HG02623 (cell line): ENCODE results near the gene STXBP2.

Source experiments
- ATAC-seq: cut with Tn5 transposase; IDR thresholded peaks from one replicate; pipeline ENCODE4 v1.9.1; 2021; ENCODE audit warnings: moderate library complexity; ENCODE audit not compliant: unreplicated experiment

The STXBP2 gene

DNA sequence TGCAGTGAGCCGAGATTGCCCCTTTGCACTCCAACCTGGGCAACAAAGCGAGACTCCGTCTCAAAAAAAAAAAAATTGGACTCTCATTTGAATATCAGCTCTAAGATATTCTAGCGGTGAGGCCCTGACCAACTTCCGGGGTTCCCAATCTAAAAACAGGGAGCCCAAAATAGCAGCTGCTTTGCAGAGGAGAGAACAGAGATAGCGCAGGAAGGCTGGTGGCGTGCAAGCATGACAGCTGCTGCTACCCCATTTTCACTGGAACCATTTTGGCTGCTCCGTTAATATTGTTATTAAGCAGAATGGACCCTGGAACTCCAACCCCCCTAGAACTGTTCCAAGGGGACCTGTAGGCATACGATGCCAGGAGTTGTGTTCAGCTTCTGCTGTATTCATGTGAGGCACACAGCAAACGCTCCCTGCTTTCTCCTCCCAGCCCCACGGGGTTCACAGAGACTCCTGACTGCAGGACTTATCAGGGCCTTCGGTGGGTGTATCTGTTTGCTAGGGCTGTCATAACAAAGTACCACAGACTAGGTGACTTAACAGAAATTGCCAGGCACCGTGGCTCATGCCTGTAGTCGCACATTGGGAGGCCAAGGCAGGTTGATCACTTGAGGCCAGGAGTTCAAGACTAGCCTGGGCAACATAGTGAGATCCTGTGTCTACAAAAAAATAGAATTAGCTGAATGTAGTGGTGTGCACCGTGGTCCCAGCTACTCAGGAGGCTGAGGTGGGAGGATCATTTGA is 11.5 kb downstream of the STXBP2 start:
- ATAC-seq, result no peak

DNA sequence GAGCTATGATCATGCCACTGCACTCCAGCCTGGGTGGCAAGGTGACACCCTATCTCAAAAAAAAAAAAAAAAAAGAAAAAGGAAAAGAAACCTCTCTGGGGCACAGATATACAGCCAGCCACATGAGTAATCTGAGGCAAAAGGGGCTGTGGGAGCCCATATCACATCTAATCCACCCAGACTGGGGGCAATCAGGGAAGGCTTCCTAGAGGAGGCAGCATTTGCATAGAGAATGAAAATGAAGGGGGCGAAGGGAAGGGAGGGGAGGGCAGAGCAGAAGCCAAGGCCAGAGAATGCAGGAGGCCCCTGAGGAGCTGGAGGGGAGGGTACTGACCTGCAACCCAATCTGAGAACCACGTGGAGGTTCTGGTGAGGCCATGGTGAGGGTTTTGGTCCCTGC is 13.2 kb downstream of the STXBP2 start:
- ATAC-seq, result no peak

DNA sequence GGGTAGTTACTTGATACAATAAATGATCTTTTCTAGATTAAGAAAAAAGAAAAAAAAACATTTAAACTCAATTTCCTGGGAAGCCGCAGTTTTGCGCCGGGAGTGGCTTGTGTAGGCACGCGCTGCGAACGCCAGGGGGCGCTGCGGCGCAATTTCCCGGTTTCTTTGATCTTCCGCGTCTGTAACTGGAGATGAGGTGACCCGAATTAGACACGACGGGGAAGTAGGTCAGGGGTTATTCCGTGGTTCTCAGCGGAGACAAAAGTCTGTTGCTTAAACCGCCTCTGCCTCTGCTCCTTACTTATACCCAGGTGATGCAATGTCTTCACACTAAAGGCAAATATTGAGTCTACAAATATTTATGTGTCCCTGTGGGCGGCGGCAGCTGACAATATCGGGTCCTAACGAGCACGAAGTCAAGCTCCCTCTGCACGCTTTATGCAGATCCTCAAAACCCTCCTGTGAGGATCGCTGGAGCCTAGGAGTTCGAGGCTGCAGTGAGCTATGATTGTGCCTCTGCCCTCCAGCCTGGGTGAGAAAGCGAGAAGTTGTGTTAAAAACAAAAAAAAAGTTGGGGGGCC is 15.2 kb downstream of the STXBP2 start:
- no peak for ATAC-seq

DNA sequence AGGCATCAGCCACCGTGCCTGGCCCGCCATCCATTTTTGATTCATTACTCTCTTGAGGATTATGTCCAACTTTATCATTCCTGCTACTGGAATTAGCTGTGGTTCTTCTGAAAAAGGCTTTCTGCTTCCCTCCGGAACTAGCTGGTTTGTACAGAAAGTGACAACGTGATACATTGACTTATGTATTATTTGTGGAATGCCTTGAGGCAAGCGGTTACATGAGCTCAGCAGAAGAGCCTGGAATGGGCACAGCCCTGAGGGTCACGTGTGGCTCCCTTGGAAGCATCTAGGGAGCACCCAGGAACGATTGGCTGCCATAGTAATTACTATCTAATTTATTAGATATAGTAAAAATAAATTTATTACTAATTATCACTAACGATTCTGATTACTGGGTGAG is 17.5 kb downstream of the STXBP2 start:
- ATAC-seq, result no peak

DNA sequence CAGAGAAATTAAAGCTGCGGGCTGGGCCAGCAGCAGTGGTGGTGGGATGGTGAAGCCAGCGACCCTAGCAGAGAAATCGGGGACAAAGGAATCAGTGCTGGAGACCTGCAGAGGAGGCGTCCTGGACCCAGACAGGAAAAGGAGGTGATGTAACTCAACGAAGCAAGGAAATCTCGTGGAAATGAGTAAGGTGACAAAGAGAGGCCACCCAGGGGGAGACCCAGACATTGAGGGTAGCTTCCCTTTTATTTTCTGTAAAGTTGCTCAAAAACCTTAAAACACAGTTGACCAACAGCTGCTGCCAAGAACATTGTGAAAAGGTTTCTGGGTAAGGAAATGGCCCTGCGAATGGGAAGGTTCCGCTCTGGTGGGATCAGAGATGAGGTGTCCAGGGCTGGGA is 18.7 kb downstream of the STXBP2 start:
- no peak for ATAC-seq

DNA sequence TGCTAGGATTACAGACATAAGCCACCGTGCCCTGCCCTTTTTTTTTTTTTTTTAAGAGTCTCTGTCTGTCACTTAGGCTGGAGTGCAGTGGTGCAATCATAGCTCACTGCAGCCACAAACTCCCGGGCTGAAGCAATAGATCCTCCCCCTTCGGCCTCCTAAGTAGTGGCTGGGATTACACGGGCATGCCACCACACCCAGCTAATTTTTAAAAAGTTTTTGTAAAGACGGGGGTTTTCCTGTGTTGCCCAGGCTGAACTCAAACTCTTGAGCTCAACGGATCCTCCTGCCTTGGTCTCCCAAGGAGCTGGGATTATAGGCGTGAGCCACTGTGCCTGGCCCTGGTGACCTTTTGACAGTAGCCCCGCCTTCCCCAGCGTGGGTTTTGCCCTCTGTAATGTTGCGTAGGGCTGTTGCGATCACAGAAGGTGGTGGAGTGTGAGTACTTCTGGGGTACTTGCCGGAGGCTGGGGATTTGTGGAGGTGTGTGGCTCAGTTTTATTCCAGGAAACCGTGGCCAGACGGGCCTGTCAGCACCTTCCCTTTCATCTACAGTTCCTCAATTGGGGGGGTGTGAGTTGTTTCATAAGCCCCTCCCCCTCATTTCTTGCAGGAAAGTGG is 20.3 kb downstream of the STXBP2 start:
- ATAC-seq, result no peak

DNA sequence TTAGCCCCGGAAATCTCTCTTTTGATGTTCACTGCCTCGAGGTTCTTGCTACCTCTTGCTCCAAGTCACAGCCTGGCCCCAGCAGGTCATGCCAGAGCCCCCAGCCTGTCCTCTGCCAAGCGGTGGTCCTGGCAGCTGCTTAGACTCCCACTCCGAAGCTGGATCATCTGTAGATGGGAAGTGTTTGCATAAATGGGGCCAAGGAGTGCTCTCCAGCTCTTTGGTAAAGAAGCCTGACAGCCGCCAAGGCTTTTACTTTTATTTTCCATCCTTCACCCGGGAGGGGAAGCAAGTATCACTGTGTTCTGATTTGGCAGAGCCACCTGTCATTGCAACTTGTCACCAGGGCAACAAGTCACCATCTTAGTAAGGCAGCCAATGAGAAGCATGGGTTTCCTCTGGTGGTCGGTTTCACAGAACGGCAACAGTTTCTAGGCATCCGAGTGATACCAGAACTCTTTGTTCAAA is 21.3 kb downstream of the STXBP2 start:
- no peak for ATAC-seq

DNA sequence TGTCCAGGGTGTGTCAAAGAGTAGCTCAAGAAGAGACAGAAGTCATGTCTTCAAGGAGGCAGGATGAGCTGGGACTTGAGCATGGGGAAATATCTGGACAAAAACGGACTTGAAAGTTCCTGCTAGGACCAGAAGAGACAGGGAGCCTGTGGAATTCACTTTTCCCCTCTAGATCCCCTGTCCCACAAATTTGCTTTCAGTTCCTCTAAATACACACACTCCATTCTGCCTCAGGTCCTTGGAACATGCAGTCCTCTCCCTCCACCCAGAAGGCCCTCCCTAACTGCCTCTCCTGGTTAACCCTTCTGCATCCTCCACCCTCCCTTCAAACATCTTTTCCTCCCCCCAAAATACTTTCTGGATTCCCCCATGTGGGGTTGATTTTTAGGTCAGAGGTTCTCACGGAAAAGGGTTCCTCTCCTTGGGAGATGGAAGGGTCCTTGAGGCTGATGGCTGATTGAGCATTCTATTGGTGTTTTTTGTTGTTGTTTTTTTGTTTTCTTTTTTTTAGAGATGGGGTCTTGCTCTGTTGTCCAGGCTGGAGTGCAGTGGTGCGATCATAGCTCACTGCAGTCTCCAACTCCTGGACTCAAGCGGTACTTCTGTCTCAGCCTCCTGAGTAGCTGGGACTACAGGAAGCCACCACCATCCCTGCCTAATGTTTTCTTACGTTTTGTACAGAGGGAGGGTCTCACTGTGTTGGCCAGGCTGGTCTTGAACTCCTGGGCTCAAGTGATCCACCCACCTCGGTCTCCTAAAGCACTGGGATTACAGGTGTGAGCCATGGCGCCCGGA is 25.0 kb downstream of the STXBP2 start:
- no peak for ATAC-seq

DNA sequence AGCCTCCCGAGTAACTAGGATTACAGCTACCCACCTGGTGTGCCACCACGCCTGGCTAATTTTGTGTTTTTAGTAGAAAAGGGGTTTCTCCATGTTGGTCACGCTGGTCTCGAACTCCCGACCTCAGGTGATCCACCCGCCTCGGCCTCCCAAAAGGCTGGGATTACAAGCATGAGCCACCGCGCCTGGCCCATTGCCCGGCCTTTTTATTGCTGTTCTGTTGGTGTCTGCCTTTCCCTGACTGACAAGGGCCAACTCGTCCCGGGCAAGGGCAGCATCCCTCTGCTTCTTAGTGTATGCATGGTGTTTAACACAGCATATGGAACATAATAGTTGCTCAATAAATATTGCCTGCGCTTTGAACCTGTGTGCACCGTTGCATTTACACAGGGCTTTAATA is 25.7 kb downstream of the STXBP2 start:
- no peak for ATAC-seq

DNA sequence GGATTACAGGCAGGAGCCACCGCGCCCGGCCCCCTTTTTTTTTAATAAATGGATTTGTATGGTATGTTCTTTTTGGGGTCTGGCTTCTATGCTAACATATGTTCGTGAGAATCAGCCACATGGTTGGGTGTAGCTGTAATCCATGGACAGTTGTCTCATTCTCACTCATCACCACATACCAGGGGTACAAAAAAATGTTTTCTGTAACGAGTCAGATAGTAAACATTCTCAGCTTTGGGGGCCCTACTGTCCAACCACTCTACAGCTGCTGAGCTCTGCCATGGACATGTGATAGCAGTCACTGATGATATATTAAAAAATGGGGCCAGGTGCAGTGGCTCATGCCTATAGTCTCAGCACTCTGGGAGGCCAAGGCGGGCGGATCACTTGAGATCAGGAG is 26.8 kb downstream of the STXBP2 start:
- ATAC-seq, result no peak

DNA sequence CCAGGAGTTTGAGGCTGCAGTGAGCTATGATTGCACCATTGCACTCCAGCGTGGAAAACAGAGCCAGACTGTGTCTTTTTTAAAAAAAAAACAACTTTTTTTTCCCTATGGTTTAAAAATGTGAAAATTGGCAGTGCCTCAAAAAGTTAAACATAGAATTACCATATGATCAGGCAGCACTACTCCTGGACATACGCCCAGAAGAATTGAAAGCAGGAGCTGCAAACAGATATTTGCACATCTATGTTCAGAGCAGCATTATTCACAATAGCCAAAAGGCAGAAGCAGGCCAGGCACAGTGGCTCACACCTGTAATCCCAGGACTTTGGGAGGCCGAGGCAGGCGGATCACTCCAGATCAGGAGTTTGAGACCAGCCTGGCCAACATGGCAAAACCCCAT is 28.2 kb downstream of the STXBP2 start:
- no peak for ATAC-seq

DNA sequence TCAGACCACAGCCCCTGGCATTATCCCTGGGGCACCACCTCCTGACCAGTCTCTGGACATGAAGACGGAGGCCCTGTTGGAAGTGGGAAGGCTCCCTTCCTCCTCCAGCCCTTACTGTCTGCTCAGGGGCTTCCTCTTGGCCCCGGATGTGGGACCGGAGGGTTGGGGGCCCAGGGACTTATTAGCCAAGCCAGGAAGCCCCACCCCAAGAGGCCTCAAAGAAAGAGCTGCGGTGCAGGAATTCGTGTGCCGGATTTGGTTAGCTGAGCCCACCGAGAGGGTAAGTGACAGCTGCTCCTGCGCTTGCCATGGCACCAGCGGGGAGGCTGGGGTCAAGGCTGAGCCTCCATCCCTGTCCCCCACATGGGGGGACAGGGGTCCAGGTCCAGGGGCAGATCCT is 31.9 kb downstream of the STXBP2 start, which contains the start of gene RETN:
RETN (plus strand) TSS at position 208 of the 400 bp plus-strand sequence. CDS start 278 bp downstream, outside the sequence.
- no peak for ATAC-seq

DNA sequence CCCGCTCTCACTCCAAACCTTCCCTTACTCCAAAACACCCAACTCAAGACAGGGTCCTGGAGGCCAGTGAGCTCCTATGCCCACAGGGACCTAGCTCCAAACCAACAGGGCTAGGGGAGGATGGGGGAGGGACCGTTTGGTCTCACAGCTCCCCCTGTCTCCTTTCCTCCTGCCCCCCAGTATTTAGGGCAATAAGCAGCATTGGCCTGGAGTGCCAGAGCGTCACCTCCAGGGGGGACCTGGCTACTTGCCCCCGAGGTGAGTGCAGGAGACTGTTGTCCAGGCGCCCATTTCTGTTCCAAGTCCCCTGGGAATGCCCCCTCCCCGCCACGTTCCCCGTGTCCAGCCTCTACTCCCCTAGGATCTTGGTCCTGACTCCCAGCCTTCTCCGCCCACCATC is 32.7 kb downstream of the STXBP2 start:
- no peak for ATAC-seq

DNA sequence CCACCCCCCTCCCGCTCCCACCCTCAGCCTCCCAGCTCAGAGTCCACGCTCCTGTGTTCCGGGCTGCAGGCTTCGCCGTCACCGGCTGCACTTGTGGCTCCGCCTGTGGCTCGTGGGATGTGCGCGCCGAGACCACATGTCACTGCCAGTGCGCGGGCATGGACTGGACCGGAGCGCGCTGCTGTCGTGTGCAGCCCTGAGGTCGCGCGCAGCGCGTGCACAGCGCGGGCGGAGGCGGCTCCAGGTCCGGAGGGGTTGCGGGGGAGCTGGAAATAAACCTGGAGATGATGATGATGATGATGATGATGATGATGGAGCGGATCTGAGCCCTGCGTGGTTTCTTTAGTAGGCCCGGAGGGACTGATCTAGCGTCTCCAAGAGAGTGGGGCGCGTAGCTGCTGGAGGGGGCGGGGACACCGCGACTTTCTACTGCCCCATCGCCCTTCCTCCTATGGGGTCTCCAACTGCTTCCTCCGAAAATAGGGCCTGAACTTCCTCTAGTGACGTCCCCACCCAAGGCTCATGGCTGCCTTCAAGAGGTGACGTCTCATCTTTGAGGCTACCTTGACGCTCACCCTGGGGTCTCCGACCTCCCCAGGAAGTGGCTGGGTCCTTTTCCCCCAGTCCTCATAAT is 33.4 kb downstream of the STXBP2 start:
- no peak for ATAC-seq

DNA sequence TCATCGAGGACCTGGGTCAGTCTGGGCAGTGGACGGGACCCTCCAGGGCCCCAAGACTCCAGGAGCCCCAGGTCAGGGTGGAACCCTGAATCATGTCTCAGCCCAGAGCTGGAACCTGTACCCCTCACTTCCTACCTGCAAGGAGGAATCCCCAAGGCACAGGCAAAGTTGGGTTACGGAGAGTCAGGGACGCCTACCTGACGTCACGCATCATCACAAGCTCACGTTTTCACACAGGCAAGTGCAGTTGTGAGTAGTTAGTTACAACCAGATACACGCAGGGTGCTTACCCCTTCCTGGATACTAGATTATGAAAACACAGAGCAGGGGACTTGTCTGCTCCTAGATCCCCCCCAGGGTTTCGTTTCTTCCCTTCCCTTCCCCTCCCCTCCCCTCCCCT is 33.9 kb downstream of the STXBP2 start:
- ATAC-seq, result no peak

DNA sequence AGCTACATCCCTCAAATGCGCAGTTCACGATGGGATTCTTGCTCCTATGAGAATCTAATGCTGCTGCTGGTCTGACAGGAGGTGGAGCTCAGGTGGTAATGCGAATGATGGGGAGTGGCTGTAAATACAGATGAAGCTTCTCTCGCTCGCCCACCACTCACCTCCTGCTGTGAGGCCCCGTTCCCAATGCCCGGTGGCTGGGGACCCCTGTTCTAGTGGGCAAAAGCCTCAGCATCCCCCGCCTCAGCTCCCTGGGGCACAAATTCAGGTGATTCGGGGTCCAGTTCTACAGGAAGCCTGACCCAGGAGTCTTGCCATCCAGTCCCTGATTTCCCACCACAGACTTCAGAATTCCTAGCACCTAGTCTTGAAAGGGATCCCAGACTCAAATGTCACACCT is 35.6 kb downstream of the STXBP2 start:
- no peak for ATAC-seq

DNA sequence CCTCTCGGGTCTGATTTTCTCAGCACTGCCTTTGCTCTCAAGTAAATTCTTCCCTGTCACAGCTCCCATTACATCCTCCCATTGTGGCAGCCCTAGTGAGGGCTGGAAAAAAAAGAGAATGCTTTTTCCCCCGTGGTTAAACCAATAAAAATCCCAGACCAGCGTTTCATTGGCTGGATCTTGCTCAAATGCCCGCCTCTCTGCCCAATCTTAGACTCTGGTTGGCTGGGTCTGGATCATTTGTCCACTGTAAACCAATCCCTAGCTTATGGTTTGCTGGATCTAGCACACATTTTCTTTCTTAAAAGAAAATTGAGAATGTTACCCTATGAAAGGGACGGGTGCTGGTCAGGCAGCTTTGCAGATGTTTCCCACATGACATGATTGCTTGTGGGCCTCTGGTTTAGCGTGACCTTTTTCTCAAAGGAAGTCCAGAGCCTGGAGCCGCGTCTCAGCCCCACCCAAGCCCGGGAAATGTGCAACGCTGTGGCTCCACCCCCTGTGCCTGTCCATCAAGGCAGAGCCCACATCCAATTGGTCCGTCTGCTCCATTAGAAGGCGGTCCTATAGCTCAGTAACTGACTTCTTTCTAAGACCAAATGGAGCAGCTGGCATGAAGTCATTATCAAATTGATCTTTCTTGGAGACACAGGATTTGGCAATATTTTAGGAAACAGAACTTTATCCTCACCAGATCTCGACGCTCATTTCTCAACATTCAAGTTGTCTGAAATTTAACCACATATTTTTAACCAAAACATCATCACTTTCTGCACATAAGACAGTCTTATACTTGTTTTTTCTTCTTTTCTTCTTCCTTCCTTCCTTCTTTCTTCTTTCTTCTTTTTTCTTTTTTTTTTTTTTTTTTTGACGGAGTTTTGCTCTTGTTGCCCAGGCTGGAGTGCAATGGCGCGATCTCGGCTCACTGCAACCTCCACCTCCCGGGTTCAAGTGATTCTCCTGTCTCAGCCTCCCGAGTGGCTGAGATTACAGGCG is 37.4 kb downstream of the STXBP2 start:
- no peak for ATAC-seq

DNA sequence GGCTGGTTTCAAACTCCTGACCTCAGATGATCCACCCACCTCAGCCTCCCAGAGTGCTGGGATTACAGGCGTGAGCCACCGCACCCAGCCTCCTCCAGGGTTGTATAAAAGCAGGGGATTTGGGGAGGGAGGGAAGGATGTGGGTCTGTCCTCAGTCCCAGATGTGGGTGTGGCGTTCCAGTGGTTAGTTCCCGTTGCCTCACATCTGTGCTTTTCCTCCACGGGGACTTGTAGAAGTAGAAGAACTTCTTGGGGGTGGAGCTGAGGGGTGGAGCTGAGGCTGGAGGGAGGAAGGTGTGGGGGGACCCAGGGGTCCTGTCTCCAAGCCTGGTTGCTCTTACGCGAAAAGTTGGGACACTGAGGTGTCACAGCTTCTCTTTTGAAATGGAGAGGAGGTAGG is 39.5 kb downstream of the STXBP2 start:
- ATAC-seq, result no peak

DNA sequence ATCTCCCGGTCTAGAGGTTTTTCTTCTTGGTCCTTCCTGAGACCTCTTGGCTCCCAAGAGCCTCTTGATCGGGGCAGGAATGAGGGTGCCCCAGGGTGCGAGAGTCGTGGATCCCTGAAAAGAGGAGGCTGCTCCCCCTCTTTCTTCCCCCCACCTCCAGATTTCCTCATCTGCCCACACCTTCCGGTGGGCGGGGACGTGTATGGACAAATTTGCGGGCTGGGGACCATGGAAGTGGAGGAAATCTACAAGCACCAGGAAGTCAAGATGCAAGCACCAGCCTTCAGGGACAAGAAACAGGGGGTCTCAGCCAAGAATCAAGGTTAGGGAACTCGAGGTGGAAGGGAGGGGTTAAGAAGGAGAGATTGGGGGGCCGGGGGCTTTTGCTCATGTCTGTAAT is 39.9 kb downstream of the STXBP2 start, which contains the start of gene MCEMP1:
MCEMP1 (plus strand) TSS at position 237 of the 400 bp plus-strand sequence; CDS start at position 268, 31 bp downstream.
- ATAC-seq, result no peak
